Esophagus (tissue), 2 donors: ENCODE measurements around the gene MLN. TPM values are rescaled to one million over a fixed set of nuclear protein-coding genes. Genes with fewer than 3 reads are reported as not detected.

ENCODE experiments used
- H3K27ac ChIP-seq, 2 donors: one replicate each; pipeline ENCODE4 v1.5.1; 2013; ENCODE audit warnings: low read depth in 2 of 2, mild to moderate bottlenecking in 2 of 2, inconsistent platforms in 1 of 2, low read length in 1 of 2, moderate library complexity in 1 of 2
- H3K27me3 ChIP-seq, 2 donors: one replicate each; pipeline ENCODE4 v1.6.1; 2013; ENCODE audit warnings: low read length in 2 of 2, control low read depth in 1 of 2, mild to moderate bottlenecking in 1 of 2; ENCODE audit not compliant: insufficient read depth in 2 of 2, control insufficient read depth in 1 of 2
- H3K36me3 ChIP-seq, 2 donors: one replicate each; pipeline ENCODE4 v1.6.1; 2013; ENCODE audit warnings: low read length in 1 of 2; ENCODE audit not compliant: control insufficient read depth in 2 of 2, insufficient read depth in 2 of 2
- H3K4me1 ChIP-seq, 2 donors: one replicate each; pipeline ENCODE4 v1.6.1; 2013; ENCODE audit warnings: low read length in 1 of 2; ENCODE audit not compliant: control insufficient read depth in 2 of 2, insufficient read depth in 2 of 2
- H3K4me3 ChIP-seq, 2 donors: one replicate each; pipeline ENCODE4 v1.5.1; 2013; ENCODE audit warnings: low read length in 2 of 2, mild to moderate bottlenecking in 2 of 2, low read depth in 1 of 2, moderate library complexity in 1 of 2
- H3K9me3 ChIP-seq, 2 donors: one replicate each; pipeline ENCODE4 v1.6.1; 2013; ENCODE audit warnings: mild to moderate bottlenecking in 2 of 2, low read depth in 1 of 2, low read length in 1 of 2, moderate library complexity in 1 of 2; ENCODE audit not compliant: control insufficient read depth in 2 of 2, insufficient read depth in 1 of 2
- WGBS, 2 donors: extraction: QIAGEN DNeasy Blood & Tissue Kit; methylation state at CpG; one replicate each; pipeline ENCODE4 v1.1.7; 2013; 5-methylcytosine and 5-hydroxymethylcytosine counted together
- polyA plus RNA-seq, 2 donors: library from polyadenylated mRNA; stranded (reverse); fragments of 200-250 nt; gene quantifications; one replicate each; pipeline ENCODE4 v1.2.3, GENCODE V29; 2013
- donor health status: healthy with polysubstance abuse.
- donor health status: Bipolar disorder and iron deficiency.

Gene MLN
- polyA plus RNA-seq, 2 donors, result not detected

DNA sequence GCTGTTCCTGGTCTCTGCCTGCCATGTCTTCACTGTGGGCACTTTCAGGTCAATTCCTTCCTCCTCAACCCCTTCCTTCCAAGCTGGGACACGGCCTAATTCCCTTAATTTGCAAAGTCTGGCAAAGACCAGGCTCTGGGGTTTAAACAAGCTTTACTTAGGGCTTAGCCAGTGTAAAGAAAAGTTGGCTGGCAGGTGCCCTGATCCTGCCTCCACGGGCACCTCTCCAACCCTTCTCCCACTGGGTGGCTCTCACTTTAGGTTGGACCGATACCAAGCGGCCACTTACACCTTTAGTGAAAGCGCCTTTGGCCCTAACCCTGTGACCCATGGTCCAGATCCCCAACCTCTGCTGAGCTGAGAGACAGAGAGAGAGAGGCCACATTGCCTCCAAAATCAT lies 13.7 kb upstream of the MLN start:
- Histone ChIP-seq H3K9me3 (peaks cover 0 to 2% of the 10 kb centered on the region in 2 donors), H3K27ac (no peak overlapping the region), H3K4me1 (no peaks in the 10 kb centered on the region), H3K4me3 (no peak overlapping the region), H3K36me3 (no peaks in the 10 kb centered on the region), H3K27me3 (peaks cover 0 to 2% of the 10 kb centered on the region in 2 donors)
- WGBS, 2 donors, result 36 to 53% methylated on average over 5 of the region's 5 CpGs

DNA sequence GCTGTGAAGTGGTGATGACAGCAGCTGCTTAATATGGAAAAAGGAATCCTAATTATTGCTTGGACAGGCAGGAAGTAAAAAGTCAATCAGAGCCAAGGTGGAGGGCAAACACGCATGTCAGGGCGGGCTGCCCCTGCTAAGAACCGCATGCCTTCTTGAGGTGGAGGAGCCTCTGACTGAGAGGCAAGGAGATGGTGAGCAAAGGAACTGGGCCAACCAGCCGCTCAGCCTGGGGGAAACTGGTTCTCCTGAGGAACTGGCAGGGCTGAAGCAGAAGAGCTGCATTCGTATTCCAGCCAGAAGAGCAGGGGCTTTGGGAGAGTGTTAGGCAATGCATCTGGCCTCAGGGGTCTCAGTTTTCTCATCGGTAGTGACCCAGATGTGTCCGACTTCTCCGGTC lies 13.1 kb upstream of the MLN start:
- peaks cover 0 to 2% of the 10 kb centered on the region in 2 donors for H3K9me3 ChIP-seq
- no peak overlapping the region for H3K27ac ChIP-seq
- no peak overlapping the region for H3K4me3 ChIP-seq
- WGBS, 2 donors, result 40 to 50% methylated on average over 8 of the region's 8 CpGs
- H3K36me3 ChIP-seq, result no peaks in the 10 kb centered on the region
- no peaks in the 10 kb centered on the region for H3K4me1 ChIP-seq
- H3K27me3 ChIP-seq, result peaks cover 0 to 2% of the 10 kb centered on the region in 2 donors

DNA sequence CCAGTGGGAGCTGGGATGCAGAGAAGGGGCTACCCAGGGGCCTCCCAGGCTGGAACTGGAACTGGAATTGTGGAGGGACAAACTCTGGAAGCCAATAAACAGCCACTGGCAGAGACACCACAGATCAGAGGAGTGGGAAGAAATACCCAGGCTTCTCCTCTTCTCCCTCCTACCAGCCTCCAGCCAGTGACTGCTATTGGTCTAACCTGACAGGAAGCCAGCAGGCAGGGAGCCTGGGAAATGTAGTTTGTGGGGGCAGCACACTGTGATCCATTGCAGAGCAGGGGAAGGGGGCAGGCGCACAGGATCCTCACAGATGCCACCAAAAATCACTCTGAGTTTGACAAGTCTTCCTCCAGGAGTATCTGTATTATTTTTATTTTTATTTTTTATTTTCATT lies 12.1 kb upstream of the MLN start:
- no peaks in the 10 kb centered on the region for H3K36me3 ChIP-seq
- H3K27ac ChIP-seq, result no peak overlapping the region
- H3K27me3 ChIP-seq, result peaks cover 0 to 2% of the 10 kb centered on the region in 2 donors
- H3K4me3 ChIP-seq, result no peak overlapping the region
- peaks cover 0 to 2% of the 10 kb centered on the region in 2 donors for H3K9me3 ChIP-seq
- 33 to 50% methylated on average over 1 of the region's 1 CpG for WGBS, 2 donors
- H3K4me1 ChIP-seq, result no peaks in the 10 kb centered on the region

- H3K9me3 ChIP-seq, result no peaks in the 10 kb centered on the region
- no peak overlapping the region for H3K4me3 ChIP-seq
- WGBS, 2 donors, result 63 to 67% methylated on average over 18 to 19 of the region's 19 CpGs
These were observed 10.5 kb upstream of the MLN start for GRCh38 chr6:33813990-33814985.

DNA sequence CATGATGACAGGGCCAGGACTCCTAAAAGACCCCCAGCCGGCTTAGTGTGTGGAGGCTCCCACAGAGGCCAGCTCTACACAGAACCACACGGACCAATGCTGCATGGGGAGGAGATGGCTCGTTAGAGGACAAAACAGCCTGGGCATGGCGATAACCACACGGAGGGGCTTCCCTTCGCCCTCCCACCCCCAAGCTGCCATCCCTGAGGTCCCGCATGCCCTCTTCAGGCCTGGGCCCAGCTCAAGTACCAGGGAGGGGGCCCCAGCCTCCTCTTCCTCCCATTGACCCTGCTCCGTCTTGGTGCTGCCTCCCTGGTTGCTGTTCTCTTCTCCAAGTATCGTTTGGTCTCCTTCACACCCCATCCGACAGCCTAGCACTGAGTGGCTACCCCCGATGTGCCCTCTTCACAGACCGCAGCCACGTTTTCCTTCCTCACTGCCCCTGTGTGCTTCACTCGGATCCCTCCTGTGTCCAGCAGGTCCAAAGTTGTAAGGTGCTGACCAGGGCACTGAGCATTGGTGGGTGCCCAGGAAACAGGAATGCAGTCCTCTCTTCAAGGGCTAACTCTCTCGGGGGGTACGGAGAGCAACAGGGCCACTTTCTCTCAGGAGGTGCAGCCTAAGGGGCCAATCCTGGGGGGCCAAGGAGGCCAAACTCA lies 9.6 kb upstream of the MLN start:
- Histone ChIP-seq H3K27ac (no peak overlapping the region), H3K27me3 (peaks cover 0 to 2% of the 10 kb centered on the region in 2 donors)
- 66 to 67% methylated on average over 16 of the region's 16 CpGs for WGBS, 2 donors

More at GRCh38 chr6:33813990-33814985, 10.5 kb upstream of the MLN start:
- H3K4me1 ChIP-seq, result no peaks in the 10 kb centered on the region
- H3K27me3 ChIP-seq, result peaks cover 0 to 2% of the 10 kb centered on the region in 2 donors
- H3K36me3 ChIP-seq, result no peaks in the 10 kb centered on the region
- no peak overlapping the region for H3K27ac ChIP-seq

GRCh38 chr6:33812669-33813068 lies 8.9 kb upstream of the MLN start:
- Histone ChIP-seq H3K36me3 (no peaks in the 10 kb centered on the region), H3K4me1 (no peaks in the 10 kb centered on the region), H3K27me3 (peaks cover 0 to 2% of the 10 kb centered on the region in 2 donors), H3K27ac (no peak overlapping the region), H3K4me3 (no peak overlapping the region), H3K9me3 (no peaks in the 10 kb centered on the region)
- 6% methylated on average over 11 of the region's 11 CpGs for WGBS, 2 donors

More for the DNA sequence above, 9.6 kb upstream of the MLN start:
- H3K4me1 ChIP-seq, result no peaks in the 10 kb centered on the region
- H3K9me3 ChIP-seq, result no peaks in the 10 kb centered on the region
- no peaks in the 10 kb centered on the region for H3K36me3 ChIP-seq
- no peak overlapping the region for H3K4me3 ChIP-seq

DNA sequence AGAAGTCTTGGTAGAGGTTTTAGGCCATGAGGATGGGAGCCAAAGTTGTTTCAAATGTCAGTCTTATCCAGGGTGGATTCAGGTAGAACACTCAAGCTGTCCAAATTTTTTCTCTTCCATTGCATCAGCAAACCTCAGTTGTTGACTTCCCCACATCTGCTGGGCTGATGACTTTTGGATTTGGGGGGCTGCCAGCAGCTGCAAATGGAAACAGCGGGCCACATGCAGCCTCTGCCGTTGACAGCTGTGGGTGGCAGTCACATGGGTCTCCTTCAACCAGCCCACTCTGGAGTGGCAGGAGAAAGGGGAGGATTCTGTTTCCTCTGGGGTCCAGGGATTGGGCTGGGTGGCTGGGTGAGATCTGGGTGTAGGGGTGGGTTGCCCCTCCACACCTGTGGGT lies 5.8 kb upstream of the MLN start:
- 37 to 50% methylated on average over 2 of the region's 2 CpGs for WGBS, 2 donors
- H3K27me3 ChIP-seq, result peaks cover 0 to 2% of the 10 kb centered on the region in 2 donors
- no peak overlapping the region for H3K27ac ChIP-seq
- no peak overlapping the region for H3K4me3 ChIP-seq
- no peaks in the 10 kb centered on the region for H3K36me3 ChIP-seq
- H3K4me1 ChIP-seq, result no peaks in the 10 kb centered on the region
- no peaks in the 10 kb centered on the region for H3K9me3 ChIP-seq

- Histone ChIP-seq H3K4me1 (no peaks in the 10 kb centered on the region), H3K4me3 (no peak overlapping the region), H3K9me3 (no peaks in the 10 kb centered on the region), H3K27me3 (peaks cover 0 to 2% of the 10 kb centered on the region in 2 donors), H3K36me3 (no peaks in the 10 kb centered on the region), H3K27ac (no peak overlapping the region)
- WGBS, 2 donors, result 52 to 55% methylated on average over 8 of the region's 8 CpGs
These were observed 4.9 kb upstream of the MLN start for GRCh38 chr6:33808641-33809180.

DNA sequence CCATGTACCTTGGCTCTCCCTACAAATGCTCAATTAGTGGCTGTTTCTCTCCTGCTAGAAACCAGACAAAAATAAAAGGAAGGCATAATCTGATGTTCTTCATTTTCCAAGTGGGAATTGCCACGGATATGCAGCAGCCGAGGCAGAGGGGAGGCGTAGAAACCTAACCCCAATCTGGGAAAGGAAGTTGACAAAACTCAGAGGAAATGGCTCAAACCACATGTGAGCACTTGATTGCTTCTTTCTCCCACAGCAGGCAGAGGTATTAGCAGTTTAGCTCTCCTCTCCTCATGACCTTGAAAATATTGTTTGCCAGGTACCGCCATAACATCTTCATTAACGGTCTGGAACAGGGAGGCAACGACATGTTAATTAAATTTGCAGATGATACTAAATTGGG lies 3.8 kb upstream of the MLN start:
- H3K9me3 ChIP-seq, result no peaks in the 10 kb centered on the region
- no peak overlapping the region for H3K4me3 ChIP-seq
- H3K27me3 ChIP-seq, result no peaks in the 10 kb centered on the region
- H3K27ac ChIP-seq, result no peak overlapping the region
- no peaks in the 10 kb centered on the region for H3K4me1 ChIP-seq
- H3K36me3 ChIP-seq, result no peaks in the 10 kb centered on the region
- 59% methylated on average over 6 of the region's 6 CpGs for WGBS, 2 donors
